Hepatic stellate cell (primary cell): ENCODE results near the gene ANO9.

Experiments
- DNase-seq: peaks from one replicate; pipeline ENCODE4 v3.0.0; 2011; ENCODE audit warnings: low spot score

The ANO9 gene

GRCh38 chr11:368414-369335 is 73.1 kb downstream of the ANO9 start:
- DNase-seq: peak; percentile 67

- DNase-seq: no peak
These were observed 73.8 kb downstream of the ANO9 start for GRCh38 chr11:367956-368413.
